GM19043 (cell line): Measurements from ENCODE around the gene PCDHGA8.
"Not testable (repeated sequence)": the region's sequence is repeated elsewhere in the genome, so short reads cannot be mapped to it uniquely, and the experiment has no call there.

Experiments used
- ATAC-seq: cut with Tn5 transposase; IDR thresholded peaks from one replicate; pipeline ENCODE4 v1.9.1; 2021; ENCODE audit warnings: low read depth; ENCODE audit not compliant: unreplicated experiment

The PCDHGA8 gene

GRCh38 chr5:141392429-141393198, at the start of gene PCDHGA8:
TSS of gene PCDHGA8 (plus strand) at chr5:141392633. CDS start at chr5:141392814, 181 bp downstream.
- no peak for ATAC-seq

GRCh38 chr5:141342773-141343172, 49.7 kb upstream of the PCDHGA8 start:
- no peak for ATAC-seq

- ATAC-seq, result no peak
Observed at GRCh38 chr5:141343242-141343952, 49.0 kb upstream of the PCDHGA8 start, which contains the start of gene PCDHGA3. TSS of gene PCDHGA3 (plus strand) at chr5:141343829. CDS start at chr5:141344034, 205 bp downstream.

- no peak for ATAC-seq
Observed at GRCh38 chr5:141343953-141344463, 48.4 kb upstream of the PCDHGA8 start.

- ATAC-seq, result no peak
Observed at GRCh38 chr5:141345327-141345726, 47.1 kb upstream of the PCDHGA8 start.

GRCh38 chr5:141346017-141346416, 46.4 kb upstream of the PCDHGA8 start:
- not testable (repeated sequence) for ATAC-seq

- no peak for ATAC-seq
Observed at GRCh38 chr5:141349917-141350619, 42.4 kb upstream of the PCDHGA8 start, which contains the start of gene PCDHGB1. TSS of gene PCDHGB1 (plus strand) at chr5:141350099. CDS start at chr5:141350261, 162 bp downstream.

GRCh38 chr5:141351591-141351990, 40.8 kb upstream of the PCDHGA8 start:
- ATAC-seq, result no peak

- no peak for ATAC-seq
Observed at GRCh38 chr5:141354900-141355469, 37.4 kb upstream of the PCDHGA8 start, which contains the start of gene PCDHGA4. TSS of gene PCDHGA4 (plus strand) at chr5:141355021. CDS start at chr5:141355108, 87 bp downstream.

- no peak for ATAC-seq
Observed at GRCh38 chr5:141355641-141356040, 36.8 kb upstream of the PCDHGA8 start.

- no peak for ATAC-seq
Observed at GRCh38 chr5:141356133-141356532, 36.3 kb upstream of the PCDHGA8 start.

- no peak for ATAC-seq
Observed at GRCh38 chr5:141356950-141357349, 35.5 kb upstream of the PCDHGA8 start.

GRCh38 chr5:141359790-141360426, 32.5 kb upstream of the PCDHGA8 start, which contains the start of gene PCDHGB2:
TSS of gene PCDHGB2 (plus strand) at chr5:141359994. CDS start at chr5:141360136, 142 bp downstream.
- ATAC-seq, result no peak

- ATAC-seq, result no peak
Observed at GRCh38 chr5:141360685-141361084, 31.7 kb upstream of the PCDHGA8 start.

- no peak for ATAC-seq
Observed at GRCh38 chr5:141362719-141363118, 29.7 kb upstream of the PCDHGA8 start.

GRCh38 chr5:141363952-141364660, 28.3 kb upstream of the PCDHGA8 start, which contains the start of gene PCDHGA5:
TSS of gene PCDHGA5 (plus strand) at chr5:141364162. CDS start at chr5:141364331, 169 bp downstream.
- no peak for ATAC-seq

- no peak for ATAC-seq
Observed at GRCh38 chr5:141366016-141366896, 26.2 kb upstream of the PCDHGA8 start.
